A549 (cell line): Measurements from ENCODE around the gene ADARB2.

Experiments
- CBX8 ChIP-seq: fragments of 200-600 bp; sonication (generic); IDR thresholded peaks from 2 replicates; pipeline ENCODE4 v1.6.1; 2016
- CTCF ChIP-seq: fragments of >200 bp; sonication (Bioruptor Twin); formaldehyde crosslinking; IDR thresholded peaks from 3 replicates; pipeline ENCODE4 v1.5.1; 2016
- ELK1 ChIP-seq: fragments of 150-350 bp; IDR thresholded peaks from 2 replicates; pipeline ENCODE4 v1.6.1; 2014; ENCODE audit warnings: low read depth, mild to moderate bottlenecking, low read length
- EP300 ChIP-seq, 2 experiments: fragments of >200 bp; sonication (Bioruptor Twin); formaldehyde crosslinking; IDR thresholded peaks; 2 replicates in 1 of 2; 3 replicates in 1 of 2; pipeline ENCODE4 v1.6.1; 2016 to 2017
- FOSL2 ChIP-seq, 2 experiments: fragments of 450-650 bp in 1 of 2; fragments of >200 bp in 1 of 2; sonication (Bioruptor Twin) in 1 of 2; formaldehyde crosslinking; IDR thresholded peaks; 2 replicates each; pipeline versions ENCODE4 v1.5.0 to v1.6.1; 2016 to 2020; ENCODE audit warnings: mild to moderate bottlenecking in 1 of 2, moderate library complexity in 1 of 2
- MAX ChIP-seq: IDR thresholded peaks from 2 replicates; pipeline ENCODE4 v1.6.1; 2012
- MYC ChIP-seq: IDR thresholded peaks from 2 replicates; pipeline ENCODE4 v1.6.1; 2012; ENCODE audit warnings: mild to moderate bottlenecking, inconsistent platforms, low read length, improper control_type of control experiment, borderline replicate concordance
- POLR2A ChIP-seq: IDR thresholded peaks from 2 replicates; pipeline ENCODE4 v1.6.1; 2012; ENCODE audit warnings: mild to moderate bottlenecking, low read length
- RAD21 ChIP-seq, 2 experiments: fragments of >200 bp in 1 of 2; sonication (Bioruptor Twin) in 1 of 2; formaldehyde crosslinking in 1 of 2; IDR thresholded peaks in 1 of 2; conservative IDR thresholded peaks in 1 of 2; 2 replicates in 1 of 2; 3 replicates in 1 of 2; pipeline ENCODE4 v1.6.1; 2012 to 2018; ENCODE audit warnings: inconsistent platforms in 1 of 2
- RCOR1 ChIP-seq: fragments of 150-350 bp; IDR thresholded peaks from 2 replicates; pipeline ENCODE4 v1.6.1; 2014; ENCODE audit warnings: antibody characterized with exemption, low read length, low read depth
- SREBF2 ChIP-seq: fragments of 450-650 bp; IDR thresholded peaks from 2 replicates; pipeline ENCODE4 v1.6.1; 2014; ENCODE audit warnings: mild to moderate bottlenecking, moderate library complexity
- ZFP36 ChIP-seq: fragments of 450-650 bp; IDR thresholded peaks from 2 replicates; pipeline ENCODE4 v1.6.1; 2014; ENCODE audit warnings: borderline replicate concordance; ENCODE audit not compliant: partially characterized antibody

GRCh38 chr10:1669433-1669832 lies 67.9 kb downstream of the ADARB2 start:
- no peak for TF ChIP-seq ZFP36
- no peak for TF ChIP-seq CTCF
- no peak for TF ChIP-seq SREBF2
- no peak for TF ChIP-seq RAD21 (conservative IDR thresholded peaks at IDR 0.05 in 1 of 2, IDR thresholded peaks at IDR 0.05 in 1 of 2)
- no peak for TF ChIP-seq MYC
- TF ChIP-seq FOSL2 (IDR thresholded peaks at IDR 0.05) = no peak
- TF ChIP-seq FOSL2 (CRISPR knock-in tag; IDR thresholded peaks at IDR 0.05) = no peak
- TF ChIP-seq CBX8 = no peak
- TF ChIP-seq RCOR1 = no peak
- no peak for TF ChIP-seq MAX
- TF ChIP-seq ELK1 = no peak
- TF ChIP-seq POLR2A = no peak
- no peak for TF ChIP-seq EP300 (IDR thresholded peaks at IDR 0.05)
